Activated naive CD4-positive, alpha-beta T cell treated with anti-CD3 and anti-CD28 coated beads for 36 hours (primary cell): ENCODE results near the gene AARSD1. TPM values are rescaled to one million over a fixed set of nuclear protein-coding genes. Genes with fewer than 3 reads are reported as not detected.

Experiments used
- CTCF ChIA-PET: fragments of 350-600 bp; sonication (Branson Sonifier 250); formaldehyde crosslinking; loops from one replicate; lab custom pipeline; 2021; ENCODE audit warnings: antibody characterized with exemption; lab: Charles Lee
- DNase-seq: peaks from one replicate; pipeline ENCODE4 v3.0.0-alpha.2; 2020
- H3K27ac Mint-ChIP-seq: one replicate; pipeline ENCODE4 v1.8.0; 2021; ENCODE audit warnings: mild to moderate bottlenecking, mixed read lengths
- H3K27me3 Mint-ChIP-seq: one replicate; pipeline ENCODE4 v1.8.0; 2021; ENCODE audit warnings: low read depth, mixed read lengths
- H3K36me3 Mint-ChIP-seq: one replicate; pipeline ENCODE4 v1.8.0; 2021; ENCODE audit warnings: low read depth, mixed read lengths
- H3K4me1 Mint-ChIP-seq: one replicate; pipeline ENCODE4 v1.8.0; 2021; ENCODE audit warnings: low read depth, mixed read lengths
- H3K4me3 Mint-ChIP-seq: one replicate; pipeline ENCODE4 v1.8.0; 2021; ENCODE audit warnings: mild to moderate bottlenecking, moderate library complexity, mixed read lengths
- H3K9me3 Mint-ChIP-seq: one replicate; pipeline ENCODE4 v1.8.0; 2021; ENCODE audit warnings: mixed read lengths
- intact Hi-C: fragments of 100-400 bp; cut with micrococcal nuclease; formaldehyde crosslinking; loops from one replicate; pipeline ENCODE4 v1.15.1; 2023
- total RNA-seq, 2 experiments: library from RNA; stranded (reverse); gene quantifications; one replicate each; pipeline ENCODE4 v1.2.3, GENCODE V29; 2021

AARSD1 gene
- total RNA-seq, 2 experiments from 2014 or later: 48.4 to 49.3 TPM

DNA sequence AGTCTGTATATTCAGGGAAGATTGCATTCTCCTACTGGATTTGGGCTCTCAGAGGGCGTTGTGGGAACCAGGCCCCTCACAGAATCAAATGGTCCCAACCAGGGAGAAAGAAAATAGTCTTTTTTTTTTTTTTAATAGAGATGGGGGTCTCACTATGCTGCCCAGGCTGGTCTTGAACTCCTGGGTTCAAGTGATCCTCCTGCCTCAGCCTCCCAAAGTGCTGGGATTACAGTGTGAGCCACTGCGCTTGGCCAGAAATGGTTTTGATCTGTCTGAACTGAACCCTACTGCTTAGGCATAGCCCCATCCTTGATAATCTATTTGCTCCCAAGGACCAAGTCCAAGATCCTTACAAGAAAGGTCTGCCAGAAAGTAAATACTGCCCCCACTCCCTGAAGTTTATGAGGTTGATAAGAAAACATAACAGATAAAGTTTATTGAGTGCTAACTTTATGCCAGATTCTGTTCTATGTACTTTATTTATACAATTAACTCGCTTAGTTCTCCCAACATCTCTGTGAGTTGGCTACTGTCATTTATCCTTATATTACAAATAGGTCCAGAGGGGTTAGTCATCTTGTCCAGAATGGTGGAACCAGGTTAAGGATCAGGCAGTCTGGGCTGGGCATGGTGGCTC is 50.2 kb downstream of the AARSD1 start:
- no peaks in the 10 kb centered on the region for H3K4me1 Mint-ChIP-seq
- no peak for DNase-seq
- H3K9me3 Mint-ChIP-seq: no peaks in the 10 kb centered on the region
- CTCF ChIA-PET: interaction anchor here (0.6 kb wide), 1 partner anchor 126 kb away, joined by 6 read pairs; no protein-coding TSS in a partner anchor
- no peak overlapping the region for H3K27ac Mint-ChIP-seq
- no peaks in the 10 kb centered on the region for H3K27me3 Mint-ChIP-seq
- intact Hi-C loops: no loop called here
- no peaks in the 10 kb centered on the region for H3K36me3 Mint-ChIP-seq
- no peak overlapping the region for H3K4me3 Mint-ChIP-seq

DNA sequence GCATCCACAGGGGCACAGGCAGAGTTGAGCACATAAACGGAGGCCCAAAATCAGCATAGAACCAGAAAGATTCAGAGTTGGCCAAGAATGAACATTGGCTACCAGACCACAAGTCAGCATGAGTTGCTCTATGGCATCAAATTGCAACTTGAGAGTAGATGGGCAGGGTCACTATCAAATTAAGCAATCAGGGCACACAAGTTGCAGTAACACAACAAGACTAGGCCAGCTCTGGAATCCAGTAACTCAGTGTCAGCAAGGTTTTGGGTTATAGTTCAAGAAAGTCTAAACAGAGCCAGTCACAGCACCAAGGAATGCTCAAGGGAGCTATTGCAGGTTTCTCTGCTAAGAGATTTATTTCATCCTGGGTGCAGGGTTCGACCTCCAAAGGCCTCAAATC is 50.7 kb downstream of the AARSD1 start:
- CTCF ChIA-PET: interaction anchor here (0.6 kb wide), 1 partner anchor 126 kb away, joined by 6 read pairs; no protein-coding TSS in a partner anchor
- no peak for DNase-seq
- H3K4me3 Mint-ChIP-seq: no peak overlapping the region
- no peak overlapping the region for H3K27ac Mint-ChIP-seq
- no peaks in the 10 kb centered on the region for H3K4me1 Mint-ChIP-seq
- no peaks in the 10 kb centered on the region for H3K9me3 Mint-ChIP-seq
- no peaks in the 10 kb centered on the region for H3K36me3 Mint-ChIP-seq
- intact Hi-C loops: no loop called here
- no peaks in the 10 kb centered on the region for H3K27me3 Mint-ChIP-seq

DNA sequence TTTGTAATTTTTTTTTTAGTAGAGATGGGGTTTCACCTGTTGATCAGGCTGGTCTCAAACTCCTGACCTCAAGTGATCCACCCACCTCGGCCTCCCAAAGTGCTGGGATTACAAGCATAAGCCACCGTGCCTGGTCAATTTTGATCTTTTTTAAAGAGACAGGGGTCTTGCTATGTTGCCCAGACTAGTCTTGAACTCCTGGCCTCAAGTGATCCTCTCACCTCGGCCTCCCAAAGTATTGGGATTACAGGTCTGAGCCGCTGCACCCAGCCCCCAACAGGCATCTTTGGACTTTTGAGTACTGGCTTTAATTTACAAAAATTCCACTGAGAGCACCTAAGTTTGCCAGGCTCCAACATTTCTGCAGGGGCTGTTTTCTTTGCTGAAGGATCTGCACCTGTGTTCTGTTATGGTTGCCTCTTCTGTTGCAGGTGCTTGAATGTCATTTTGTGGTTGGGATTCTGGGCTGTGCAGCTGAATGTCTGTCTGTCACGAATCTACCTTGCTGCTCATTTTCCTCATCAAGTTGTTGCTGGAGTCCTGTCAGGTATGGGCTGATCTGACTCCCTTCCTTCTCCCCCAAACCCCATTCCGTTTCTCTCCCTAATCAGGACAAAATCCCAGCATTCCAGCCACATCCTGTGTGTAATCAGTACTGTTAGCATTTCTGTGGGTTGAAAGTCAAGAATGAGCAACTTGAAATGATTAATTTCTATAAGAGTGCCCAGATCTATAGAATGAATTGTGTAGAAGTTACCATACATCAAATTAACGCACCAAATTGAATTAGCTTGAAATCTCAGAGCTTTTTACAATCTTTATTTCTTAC is 55.2 kb downstream of the AARSD1 start:
- intact Hi-C loops: no loop called here
- DNase-seq: no peak

DNA sequence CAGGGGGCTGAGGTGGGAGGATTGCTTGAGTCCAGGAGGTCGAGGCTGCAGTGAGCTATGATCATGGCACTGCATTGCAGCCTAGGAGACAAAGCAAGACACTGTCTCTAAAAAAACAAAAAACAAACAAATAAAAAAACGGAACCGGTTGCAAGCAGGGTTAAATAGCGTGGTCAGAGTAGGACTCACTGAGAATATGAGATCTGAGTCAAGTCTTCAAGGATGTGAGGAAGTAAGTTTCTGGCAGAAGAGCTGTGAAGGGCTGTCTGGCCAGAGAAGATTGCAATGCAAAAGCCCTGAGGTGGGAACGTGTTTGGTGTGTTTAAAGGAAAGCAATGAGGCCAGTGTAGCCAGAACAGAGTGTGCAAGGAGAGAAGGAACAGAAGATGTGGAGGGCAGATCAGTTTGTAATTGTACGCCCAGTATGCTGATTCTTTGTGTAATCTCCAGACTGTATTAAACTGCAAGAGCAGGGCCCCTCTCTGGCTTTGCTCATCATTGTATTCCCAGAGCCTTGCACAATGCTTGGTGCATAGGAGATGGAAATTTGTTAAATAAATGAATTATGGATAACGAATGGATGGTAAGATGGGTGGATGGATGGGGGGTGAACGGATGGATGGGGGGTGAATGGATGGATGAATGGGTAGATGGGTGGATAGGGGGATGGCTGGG is 57.3 kb downstream of the AARSD1 start:
- H3K9me3 Mint-ChIP-seq: no peaks in the 10 kb centered on the region
- no peak overlapping the region for H3K4me3 Mint-ChIP-seq
- H3K27me3 Mint-ChIP-seq: no peaks in the 10 kb centered on the region
- CTCF ChIA-PET: no interaction called here
- H3K27ac Mint-ChIP-seq: no peak overlapping the region
- no peak for DNase-seq
- intact Hi-C loops: no loop called here
- H3K36me3 Mint-ChIP-seq: no peaks in the 10 kb centered on the region
- H3K4me1 Mint-ChIP-seq: no peaks in the 10 kb centered on the region

More for the DNA sequence above, 55.2 kb downstream of the AARSD1 start:
- CTCF ChIA-PET: interaction anchor here (0.6 kb wide), 2 partner anchors 74 to 187 kb away, joined by 3 to 4 read pairs; no protein-coding TSS in a partner anchor
- no peaks in the 10 kb centered on the region for H3K27me3 Mint-ChIP-seq
- no peaks in the 10 kb centered on the region for H3K36me3 Mint-ChIP-seq
- H3K27ac Mint-ChIP-seq: no peak overlapping the region
- H3K4me3 Mint-ChIP-seq: no peak overlapping the region
- no peaks in the 10 kb centered on the region for H3K4me1 Mint-ChIP-seq
- H3K9me3 Mint-ChIP-seq: no peaks in the 10 kb centered on the region

DNA sequence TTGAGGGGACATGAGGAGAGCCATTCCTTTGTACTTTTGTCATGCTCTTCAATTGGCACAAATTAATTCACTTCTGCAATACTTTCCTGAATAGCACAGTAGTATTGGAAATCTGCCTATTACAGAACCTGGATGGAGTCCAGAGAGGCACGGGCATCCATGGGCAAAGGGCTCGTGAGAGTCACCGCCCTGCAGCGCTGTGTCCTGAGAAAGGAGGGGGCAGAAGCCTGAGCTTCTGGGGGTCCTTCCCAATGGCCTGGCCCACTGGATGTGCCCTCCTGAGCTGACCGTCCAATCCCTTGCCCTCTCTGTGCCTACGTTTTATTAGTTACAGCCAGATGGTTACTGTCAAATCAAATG is 60.2 kb downstream of the AARSD1 start:
- no peaks in the 10 kb centered on the region for H3K9me3 Mint-ChIP-seq
- no peaks in the 10 kb centered on the region for H3K4me1 Mint-ChIP-seq
- CTCF ChIA-PET: no interaction called here
- H3K36me3 Mint-ChIP-seq: no peaks in the 10 kb centered on the region
- intact Hi-C loops: no loop called here
- DNase-seq: no peak
- peaks cover 2% of the 10 kb centered on the region for H3K27me3 Mint-ChIP-seq
- no peak overlapping the region for H3K4me3 Mint-ChIP-seq
- H3K27ac Mint-ChIP-seq: no peak overlapping the region

DNA sequence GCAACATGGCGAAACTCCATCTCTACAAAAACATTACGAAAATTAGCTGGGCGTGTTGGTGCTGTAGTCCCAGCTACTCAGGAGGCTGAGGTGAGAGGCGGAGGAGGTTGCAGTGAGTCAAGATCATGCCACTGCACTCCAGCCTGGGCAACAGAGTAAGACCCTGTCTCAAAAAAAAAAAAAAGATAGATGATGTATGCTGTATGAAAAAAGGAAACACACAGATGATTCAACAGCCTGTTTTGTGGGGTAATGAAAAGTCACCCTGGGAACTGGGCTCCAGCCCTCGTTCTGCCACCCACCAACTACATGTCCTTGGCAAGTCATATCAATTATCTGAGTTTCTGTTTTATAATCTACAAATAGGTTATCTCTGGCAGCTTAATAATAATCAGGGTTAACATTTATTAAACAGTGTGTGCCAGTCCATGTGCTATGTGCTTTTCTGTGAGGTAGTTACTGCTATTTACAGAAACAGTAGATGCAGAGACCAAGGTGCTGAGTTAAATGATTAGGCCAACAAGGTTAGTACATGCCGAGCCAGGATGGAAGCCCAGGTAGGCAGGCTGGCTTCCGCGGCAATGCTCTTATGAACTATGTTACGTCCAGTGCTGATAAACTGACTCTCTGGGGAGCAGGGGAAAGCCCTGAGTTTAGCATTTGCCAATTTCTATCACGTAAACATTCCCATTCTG is 62.6 kb downstream of the AARSD1 start:
- intact Hi-C loops: no loop called here
- H3K4me3 Mint-ChIP-seq: no peak overlapping the region
- H3K4me1 Mint-ChIP-seq: no peaks in the 10 kb centered on the region
- peaks cover 2% of the 10 kb centered on the region for H3K27me3 Mint-ChIP-seq
- H3K27ac Mint-ChIP-seq: no peak overlapping the region
- H3K9me3 Mint-ChIP-seq: no peaks in the 10 kb centered on the region
- H3K36me3 Mint-ChIP-seq: no peaks in the 10 kb centered on the region
- CTCF ChIA-PET: interaction anchor here (0.7 kb wide), 1 partner anchor 230 kb away, joined by 4 read pairs; no protein-coding TSS in a partner anchor
- DNase-seq: no peak

Other genes starting within 250 kb of the AARSD1 start
- 10 to 100 TPM; 31.9 to 34.0 TPM for gene EZH1, start 219.4 kb downstream of the AARSD1 start, total RNA-seq
- gene RAMP2, start 203.2 kb downstream of the AARSD1 start, total RNA-seq: not detected
- gene VPS25, start 191.0 kb downstream of the AARSD1 start, total RNA-seq: 10 to 100 TPM; 57.5 to 58.2 TPM
- gene WNK4, start 183.8 kb downstream of the AARSD1 start, total RNA-seq: under 1 TPM; 0.17 to 0.41 TPM
- gene COA3, start 165.8 kb downstream of the AARSD1 start, total RNA-seq: 10 to 100 TPM; 23.7 to 24.4 TPM
- not detected for gene CNTD1, start 165.6 kb downstream of the AARSD1 start, total RNA-seq
- 10 to 100 TPM; 64.1 to 71.3 TPM for gene BECN1, start 140.2 kb downstream of the AARSD1 start, total RNA-seq
- gene PSME3, start 131.1 kb downstream of the AARSD1 start, total RNA-seq: 10 to 100 TPM; 84.7 to 87.0 TPM
- gene AOC2, start 119.9 kb downstream of the AARSD1 start, total RNA-seq: 1 to 10 TPM; 2.0 to 2.6 TPM
- gene AOC3, start 113.3 kb downstream of the AARSD1 start, total RNA-seq: 1 to 10 TPM; 1.4 to 2.6 TPM
- gene G6PC1, start 63.7 kb downstream of the AARSD1 start, total RNA-seq: not detected
- under 1 TPM; 0.33 to 0.57 TPM for gene PTGES3L, start 15.6 kb upstream of the AARSD1 start, total RNA-seq
- 1 to 10 TPM; 5.9 to 6.5 TPM for gene RUNDC1, start 16.1 kb upstream of the AARSD1 start, total RNA-seq
- gene RPL27, start 34.0 kb upstream of the AARSD1 start, total RNA-seq: 1,000 to 10,000 TPM; 1,974 to 2,033 TPM
- gene IFI35, start 42.3 kb upstream of the AARSD1 start, total RNA-seq: 10 to 100 TPM; 43.9 to 50.5 TPM
- 10 to 100 TPM; 32.6 to 34.7 TPM for gene VAT1, start 57.9 kb upstream of the AARSD1 start, total RNA-seq
- not detected for gene RND2, start 60.8 kb upstream of the AARSD1 start, total RNA-seq
- gene BRCA1, start 160.9 kb upstream of the AARSD1 start, total RNA-seq: 10 to 100 TPM; 77.4 to 80.6 TPM
- gene NBR1, start 206.8 kb upstream of the AARSD1 start, total RNA-seq: 10 to 100 TPM; 62.1 to 66.8 TPM
- 1 to 10 TPM; 5.8 to 7.1 TPM for gene TMEM106A, start 247.4 kb upstream of the AARSD1 start, total RNA-seq